Activated CD4-positive, CD25-positive, alpha-beta regulatory T cell treated with anti-CD3 and anti-CD28 coated beads, Interleukin-2, amount 50 U/mL, for 24 hours (primary cell): ENCODE results near the gene CHRNA7.

Source experiments
- ATAC-seq, 2 donors: fragments of 150-1000 bp; cut with Tn5 transposase; one replicate each; pipeline ENCODE4 v1.10.0; 2021; ENCODE audit warnings: mild to moderate bottlenecking in 1 of 2, moderate library complexity in 1 of 2

The CHRNA7 gene

GRCh38 chr15:32089851-32090359 lies 59.6 kb downstream of the CHRNA7 start:
- ATAC-seq = no peak

GRCh38 chr15:32091505-32092380 lies 61.4 kb downstream of the CHRNA7 start:
- ATAC-seq = no peak

- ATAC-seq = no peak
Measured at GRCh38 chr15:32096213-32096612, 65.9 kb downstream of the CHRNA7 start.

DNA sequence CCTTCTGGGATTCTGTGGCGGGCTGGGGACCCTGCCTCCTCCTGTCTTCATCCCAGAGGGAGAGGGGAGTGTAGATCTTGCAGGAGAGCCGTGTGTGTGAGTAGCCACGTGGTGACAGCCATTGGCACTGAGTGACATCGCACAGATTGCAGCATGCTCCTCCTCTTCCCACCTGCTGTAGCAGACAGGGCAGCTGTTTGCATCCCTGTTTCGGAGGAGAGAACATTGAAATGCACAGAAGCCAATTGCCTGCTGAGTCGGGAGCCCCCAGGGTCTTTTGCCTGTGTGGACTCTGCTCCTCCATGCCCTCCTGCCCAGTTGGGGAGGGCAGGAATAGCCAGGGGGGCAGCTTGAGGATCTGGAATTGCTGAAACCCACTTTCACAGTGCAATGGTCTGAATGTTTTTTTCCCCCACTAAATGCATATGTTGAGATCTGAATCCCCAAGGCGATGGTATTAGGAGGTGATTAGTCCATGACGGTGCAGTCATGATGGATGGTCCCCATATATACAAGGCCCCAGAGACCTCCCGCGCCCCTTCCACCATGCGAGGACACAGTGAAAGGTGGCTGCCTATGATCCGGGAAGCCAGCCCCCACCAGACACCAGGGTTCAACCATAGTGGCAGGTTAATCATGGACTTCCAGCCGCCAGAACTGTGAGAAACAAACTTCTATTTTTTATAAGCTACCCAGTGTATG lies 66.8 kb downstream of the CHRNA7 start:
- ATAC-seq = no peak

DNA sequence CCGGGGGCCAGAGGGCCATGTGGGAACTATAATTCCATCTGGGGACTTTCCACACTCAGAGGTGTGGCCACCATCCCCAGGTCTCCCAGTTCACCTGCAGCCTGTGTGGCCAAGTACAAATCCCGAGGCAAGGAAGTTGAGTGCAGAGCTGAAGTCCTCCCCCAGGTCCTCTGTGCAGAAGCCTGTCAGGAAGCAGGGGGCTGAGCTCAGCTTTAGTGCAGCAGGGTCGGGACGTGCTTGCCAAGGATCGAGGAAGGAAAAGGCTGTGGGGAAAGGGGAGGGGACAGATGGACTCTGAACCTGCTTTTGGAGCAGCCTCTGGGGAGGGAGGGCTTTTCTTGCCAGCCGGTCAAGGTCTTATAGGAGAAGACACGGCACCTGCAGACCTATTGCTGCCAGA lies 67.7 kb downstream of the CHRNA7 start:
- ATAC-seq = no peak

DNA sequence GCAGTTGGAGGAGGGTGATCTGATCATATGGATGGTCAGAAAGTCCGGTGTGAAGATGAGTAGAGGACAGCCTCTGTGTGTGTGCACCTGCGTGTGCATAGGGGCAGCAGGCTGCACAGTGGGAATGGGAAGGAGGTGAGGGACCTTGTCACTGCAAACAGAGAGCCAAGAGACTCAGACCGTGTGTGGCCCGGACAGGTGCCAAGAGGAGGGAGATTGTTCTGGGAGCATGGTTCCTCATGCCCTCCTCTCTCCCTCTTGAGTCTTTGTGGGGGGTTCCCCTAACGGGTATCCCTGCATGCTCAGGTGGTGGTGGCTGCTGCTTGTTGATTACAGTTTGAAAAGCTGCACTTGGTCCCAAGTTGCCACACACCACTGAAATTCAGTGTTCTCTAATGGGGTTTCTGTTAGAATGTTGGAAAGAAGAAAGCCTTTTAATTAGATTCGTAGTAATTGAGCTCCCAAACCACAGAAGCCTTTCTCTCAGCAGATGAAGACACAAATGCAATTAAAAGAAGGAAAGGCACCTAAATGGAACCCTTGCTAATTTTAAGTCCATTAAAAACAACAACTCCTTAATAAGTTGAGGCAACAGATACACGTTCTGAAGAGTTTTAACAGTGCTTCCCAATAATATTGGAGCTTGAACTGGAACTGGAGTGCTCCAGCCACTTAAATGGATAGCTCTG lies 68.9 kb downstream of the CHRNA7 start:
- ATAC-seq = no peak

DNA sequence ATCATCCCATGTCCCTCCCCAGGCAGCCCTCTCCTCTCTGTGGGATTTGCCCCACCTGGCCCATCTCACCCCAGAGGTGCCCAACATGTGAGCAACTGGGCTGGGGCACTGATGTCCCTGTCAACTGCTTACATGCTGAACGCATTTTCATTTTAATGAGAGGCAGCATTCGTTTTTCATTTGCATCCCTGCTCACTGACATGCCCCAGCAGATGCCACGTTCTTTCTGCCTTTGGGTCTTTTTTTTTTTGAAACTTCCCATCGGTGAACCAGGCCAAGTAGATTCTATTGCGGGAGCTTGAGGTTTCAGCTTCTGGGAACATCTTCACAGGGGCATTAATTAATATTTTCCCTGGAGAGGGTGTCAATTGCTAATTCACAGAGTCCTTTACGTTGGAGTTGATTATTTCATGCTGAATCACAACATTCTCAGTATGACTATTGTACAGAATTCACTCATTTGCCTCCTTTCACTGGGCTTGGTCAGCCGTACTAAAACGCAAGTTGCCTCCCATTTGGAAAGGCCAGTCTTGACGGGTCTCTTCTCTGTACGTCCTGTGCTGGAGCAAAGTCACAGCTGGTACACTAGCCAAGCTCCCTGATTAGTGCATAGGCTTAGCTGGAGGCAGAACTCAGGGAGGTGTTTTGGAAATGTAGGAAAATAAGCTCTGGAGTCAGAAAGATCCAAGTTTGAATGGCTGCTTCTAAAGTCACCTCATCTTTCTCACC lies 69.8 kb downstream of the CHRNA7 start:
- ATAC-seq = no peak

DNA sequence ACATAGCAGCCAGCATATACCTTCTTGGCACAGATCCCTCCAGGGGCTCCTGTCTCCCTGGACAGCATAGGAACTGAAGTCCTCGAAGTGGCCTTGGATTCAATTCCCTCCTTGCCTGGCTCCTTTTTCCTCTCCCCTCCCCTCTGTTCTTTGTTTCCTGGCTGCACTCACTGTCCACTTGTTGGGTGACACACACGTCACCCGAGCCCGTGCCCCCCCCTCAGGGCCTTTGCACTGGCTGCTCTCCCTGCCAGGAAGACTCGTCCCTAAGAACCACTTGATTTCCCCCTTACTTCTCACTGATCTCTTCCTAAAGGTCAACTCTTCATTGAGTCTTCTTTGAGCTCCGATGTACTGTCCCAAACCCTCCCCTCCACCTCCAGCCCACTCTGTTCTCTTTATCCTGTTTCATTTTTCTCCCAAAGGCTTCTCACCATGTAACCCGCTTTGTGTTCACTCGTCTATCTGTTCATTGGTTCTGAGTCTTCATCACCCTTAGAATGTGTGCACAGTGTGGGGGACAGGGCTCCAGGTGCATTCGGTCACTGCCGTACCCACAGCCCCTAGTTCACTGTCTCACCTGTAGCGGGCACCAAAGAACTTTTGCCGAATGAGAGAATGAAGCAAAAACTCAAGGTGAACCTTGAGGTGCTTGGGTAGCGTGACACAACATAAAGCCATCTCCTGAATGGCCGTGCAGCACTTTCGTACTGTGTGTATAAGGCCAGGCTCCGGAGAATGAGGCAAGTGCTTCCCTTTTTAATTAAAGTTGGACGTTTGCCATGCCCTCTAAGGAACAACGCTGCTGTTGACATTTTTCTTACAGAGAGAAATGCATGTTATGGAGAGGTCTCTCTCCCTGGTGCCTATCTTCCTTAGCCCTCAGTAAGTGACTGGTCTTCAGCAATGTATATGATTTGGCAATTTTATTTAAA lies 74.0 kb downstream of the CHRNA7 start:
- ATAC-seq = no peak

- ATAC-seq = no peak
Measured at GRCh38 chr15:32105258-32106241, 75.2 kb downstream of the CHRNA7 start.

DNA sequence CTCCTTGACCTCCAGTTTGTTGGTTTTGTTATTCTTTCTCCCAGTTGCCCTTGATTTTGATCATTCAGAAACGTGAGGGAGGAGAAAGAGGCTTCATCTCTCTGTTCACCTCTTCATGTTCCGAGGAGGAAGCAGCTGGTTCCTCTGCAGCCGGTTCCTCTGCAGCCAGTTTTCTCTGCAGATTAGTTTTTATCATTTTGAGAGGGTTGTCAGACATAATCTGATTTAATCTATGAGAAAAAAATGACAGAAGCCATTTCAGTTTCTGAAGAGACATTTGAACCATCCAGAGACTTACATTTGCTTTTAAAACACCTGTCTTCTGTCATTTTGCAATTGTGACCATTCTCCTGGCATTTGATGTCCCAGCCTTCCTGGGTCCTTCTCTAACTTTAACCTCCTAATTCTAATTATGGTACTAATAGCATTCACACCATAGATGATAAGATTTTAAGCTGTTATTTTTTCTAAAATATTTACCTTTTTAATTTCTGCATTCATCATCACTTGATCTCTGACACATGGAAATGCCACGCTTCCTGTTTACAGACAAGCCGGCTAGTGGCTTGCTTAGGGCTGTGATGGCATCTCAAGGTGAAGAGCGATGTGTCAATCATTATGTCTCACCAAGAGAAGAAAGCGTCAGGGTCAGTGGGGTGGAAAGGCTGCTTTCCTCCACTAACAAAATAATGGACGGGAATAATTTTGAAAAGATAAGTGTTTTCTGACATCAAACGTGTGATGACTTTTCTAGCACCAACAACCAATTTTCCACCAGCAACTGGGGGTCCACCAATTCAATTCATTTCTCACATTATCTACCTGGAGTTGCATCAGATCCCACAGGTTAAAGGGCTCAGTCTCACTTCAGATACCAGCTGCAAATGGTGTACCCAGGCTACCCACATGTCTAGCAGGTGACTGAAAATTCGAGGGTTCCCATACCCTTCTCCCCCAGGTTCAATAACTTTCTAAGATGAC lies 76.4 kb downstream of the CHRNA7 start:
- no peak for ATAC-seq

DNA sequence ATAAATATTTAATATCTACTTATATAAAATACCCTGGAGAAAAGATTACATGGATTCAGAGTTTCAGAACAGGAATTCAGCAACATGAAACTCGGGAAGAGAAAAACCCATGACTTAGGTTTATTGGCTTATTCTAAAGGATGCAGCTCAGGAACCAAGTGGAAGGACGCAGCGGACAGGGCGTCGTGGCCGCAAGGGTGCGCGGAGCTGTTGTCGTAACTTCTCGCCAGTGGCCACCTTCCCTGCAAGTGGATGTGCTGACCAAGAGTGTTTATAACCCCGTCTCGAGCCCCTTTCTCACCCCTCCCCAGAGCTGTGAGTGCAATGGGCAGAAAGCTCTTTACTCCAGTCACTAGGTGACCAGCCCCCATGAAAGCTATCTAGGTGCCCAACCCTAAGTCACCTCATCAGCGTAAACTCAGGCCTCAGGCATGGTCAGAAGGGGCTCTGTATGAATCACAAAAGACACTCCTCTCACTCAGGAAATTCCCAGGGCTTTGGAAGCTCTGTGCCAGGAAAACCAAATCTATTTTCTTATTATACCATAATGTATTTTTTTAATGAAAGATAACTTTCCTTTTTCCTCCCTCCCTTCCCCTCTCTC lies 77.3 kb downstream of the CHRNA7 start:
- ATAC-seq = no peak

- no peak for ATAC-seq
Measured at GRCh38 chr15:32108661-32109060, 78.3 kb downstream of the CHRNA7 start.

GRCh38 chr15:32112101-32112500 lies 81.8 kb downstream of the CHRNA7 start:
- ATAC-seq = no peak

GRCh38 chr15:32113224-32113623 lies 82.9 kb downstream of the CHRNA7 start:
- ATAC-seq = no peak

DNA sequence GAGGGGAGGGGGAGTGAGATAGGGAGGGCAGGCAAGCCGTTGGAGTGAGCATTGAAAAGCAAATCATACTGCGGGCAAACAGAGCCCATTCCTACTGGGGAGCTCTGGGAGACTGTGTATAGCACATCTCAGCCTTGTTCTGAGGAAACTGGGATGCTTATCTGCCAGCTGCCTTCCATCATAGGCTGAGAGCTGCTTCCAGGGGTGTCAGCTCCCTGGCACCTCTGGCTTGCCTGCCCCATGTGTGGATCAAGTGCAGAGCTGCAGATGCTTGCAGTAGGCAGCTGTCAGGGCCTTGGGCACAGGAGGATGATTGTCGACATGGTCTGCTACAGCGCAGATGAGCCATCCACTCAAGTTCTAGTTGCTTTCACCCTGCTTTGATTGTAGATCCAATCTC lies 86.8 kb downstream of the CHRNA7 start:
- ATAC-seq = no peak

- no peak for ATAC-seq
Measured at GRCh38 chr15:32119286-32119685, 89.0 kb downstream of the CHRNA7 start.

GRCh38 chr15:32119694-32120330 lies 89.5 kb downstream of the CHRNA7 start:
- no peak for ATAC-seq
